GM18873 (cell line): Measurements from ENCODE around the gene SLC37A2.
"Not testable (repeated sequence)": the region's sequence is repeated elsewhere in the genome, so short reads cannot be mapped to it uniquely, and the experiment has no call there.

Source experiments
- ATAC-seq: cut with Tn5 transposase; IDR thresholded peaks from one replicate; pipeline ENCODE4 v1.9.1; 2021; ENCODE audit warnings: mild to moderate bottlenecking, moderate library complexity, moderate number of reproducible peaks; ENCODE audit not compliant: unreplicated experiment, low FRiP score

Gene SLC37A2

DNA sequence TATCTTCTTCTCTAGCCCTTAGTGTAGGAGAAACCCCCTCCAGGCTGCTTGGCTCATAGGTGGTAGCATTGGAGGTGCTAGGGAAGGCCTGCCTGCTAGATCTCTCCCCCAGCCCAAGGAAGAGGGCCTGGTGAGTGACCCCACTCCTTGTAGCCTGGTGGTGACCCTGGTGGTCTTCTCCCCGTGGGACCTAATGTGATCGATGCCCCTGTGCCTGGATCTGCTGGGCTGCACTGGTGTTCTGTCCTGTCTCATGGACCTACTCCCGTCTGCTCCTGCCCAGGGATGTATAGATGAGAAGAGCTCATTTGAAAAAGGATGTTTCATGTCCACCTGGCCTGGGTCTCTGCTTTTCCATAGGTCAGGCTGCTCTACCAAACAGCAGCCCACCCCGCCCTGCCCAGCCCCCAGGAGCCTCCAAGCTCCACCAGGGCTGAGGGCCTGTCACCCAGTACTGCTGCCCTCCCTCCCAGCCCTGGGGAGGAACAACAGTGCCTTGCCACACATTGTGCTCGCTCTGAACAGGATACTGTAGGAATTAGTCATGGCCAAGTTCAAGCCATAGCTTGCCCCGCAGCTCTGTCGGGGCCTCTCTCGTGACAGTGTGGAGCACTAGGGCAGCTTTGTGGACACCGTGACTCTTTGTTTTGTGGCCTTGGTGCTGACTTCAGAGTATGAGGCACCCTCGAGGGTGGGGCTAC, 19.7 kb downstream of the SLC37A2 start:
- ATAC-seq, result no peak

DNA sequence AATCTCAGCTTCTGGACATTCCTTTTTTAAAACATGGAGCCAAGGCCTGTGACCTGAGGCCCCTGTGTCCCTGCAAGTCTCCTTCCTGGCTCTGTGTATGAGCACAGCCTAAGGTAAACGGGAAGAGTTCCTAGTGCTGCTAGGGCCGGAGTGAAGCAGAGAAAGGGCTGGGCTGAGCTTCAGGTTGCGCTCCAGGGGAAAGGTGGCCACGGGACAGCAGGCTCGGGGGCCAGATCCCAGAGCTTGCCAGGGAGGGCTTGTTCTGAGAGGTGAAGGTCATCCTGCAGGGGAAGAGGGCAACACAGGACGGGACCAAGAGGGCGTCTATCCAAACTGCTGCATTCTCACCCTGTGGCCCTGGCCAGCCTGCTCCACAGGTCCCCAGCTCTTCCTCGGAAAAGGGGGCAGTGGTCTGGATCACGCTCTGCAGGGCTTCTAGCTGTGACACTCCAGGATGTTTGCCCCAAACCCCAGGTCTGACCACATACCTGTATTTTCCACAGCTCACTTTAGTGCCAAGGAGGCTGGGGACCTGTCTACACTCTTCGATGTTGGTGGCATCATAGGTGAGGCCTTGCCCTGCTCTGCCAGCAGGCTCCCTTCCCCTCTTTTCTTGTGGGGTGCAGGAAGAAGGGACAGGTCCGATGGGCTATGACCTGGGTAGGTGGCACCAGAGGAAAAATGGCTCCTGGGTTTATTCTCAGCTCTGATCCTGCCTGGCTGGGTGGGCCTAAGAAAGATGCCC, 20.4 kb downstream of the SLC37A2 start:
- no peak for ATAC-seq

DNA sequence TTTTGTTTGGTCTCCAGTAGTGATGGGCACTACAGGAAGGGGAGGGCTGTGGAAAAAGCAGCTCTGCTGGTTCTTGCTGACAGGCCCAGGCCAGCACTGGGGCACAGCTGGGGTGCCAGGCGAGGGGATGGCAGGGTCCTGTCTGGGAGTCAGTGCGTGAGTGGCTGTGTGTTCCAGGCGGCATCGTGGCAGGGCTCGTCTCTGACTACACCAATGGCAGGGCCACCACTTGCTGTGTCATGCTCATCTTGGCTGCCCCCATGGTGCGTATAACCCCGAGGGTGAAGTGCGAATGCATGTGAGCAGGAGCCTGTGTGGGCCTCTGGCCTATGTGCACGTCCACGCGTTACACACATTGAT, 20.9 kb downstream of the SLC37A2 start:
- ATAC-seq, result no peak

DNA sequence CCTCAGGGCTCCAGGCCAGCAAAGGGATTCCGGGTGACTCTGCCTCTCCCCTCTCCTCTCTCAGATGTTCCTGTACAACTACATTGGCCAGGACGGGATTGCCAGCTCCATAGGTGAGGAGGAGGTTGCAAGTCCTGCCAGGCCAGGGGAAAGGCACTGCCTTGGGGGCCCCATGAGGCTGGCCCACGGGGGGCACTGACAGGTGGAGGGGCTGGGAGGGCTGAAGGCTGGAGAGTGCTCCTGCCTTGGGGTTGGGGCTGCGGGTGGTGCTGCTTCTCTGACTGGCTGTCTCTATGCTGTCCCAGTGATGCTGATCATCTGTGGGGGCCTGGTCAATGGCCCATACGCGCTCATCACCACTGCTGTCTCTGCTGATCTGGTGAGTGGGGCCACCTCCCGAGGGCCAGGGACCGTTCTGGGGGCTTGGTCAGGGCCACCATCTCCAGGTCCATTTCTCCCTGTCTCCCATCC, 21.7 kb downstream of the SLC37A2 start:
- ATAC-seq, result no peak

DNA sequence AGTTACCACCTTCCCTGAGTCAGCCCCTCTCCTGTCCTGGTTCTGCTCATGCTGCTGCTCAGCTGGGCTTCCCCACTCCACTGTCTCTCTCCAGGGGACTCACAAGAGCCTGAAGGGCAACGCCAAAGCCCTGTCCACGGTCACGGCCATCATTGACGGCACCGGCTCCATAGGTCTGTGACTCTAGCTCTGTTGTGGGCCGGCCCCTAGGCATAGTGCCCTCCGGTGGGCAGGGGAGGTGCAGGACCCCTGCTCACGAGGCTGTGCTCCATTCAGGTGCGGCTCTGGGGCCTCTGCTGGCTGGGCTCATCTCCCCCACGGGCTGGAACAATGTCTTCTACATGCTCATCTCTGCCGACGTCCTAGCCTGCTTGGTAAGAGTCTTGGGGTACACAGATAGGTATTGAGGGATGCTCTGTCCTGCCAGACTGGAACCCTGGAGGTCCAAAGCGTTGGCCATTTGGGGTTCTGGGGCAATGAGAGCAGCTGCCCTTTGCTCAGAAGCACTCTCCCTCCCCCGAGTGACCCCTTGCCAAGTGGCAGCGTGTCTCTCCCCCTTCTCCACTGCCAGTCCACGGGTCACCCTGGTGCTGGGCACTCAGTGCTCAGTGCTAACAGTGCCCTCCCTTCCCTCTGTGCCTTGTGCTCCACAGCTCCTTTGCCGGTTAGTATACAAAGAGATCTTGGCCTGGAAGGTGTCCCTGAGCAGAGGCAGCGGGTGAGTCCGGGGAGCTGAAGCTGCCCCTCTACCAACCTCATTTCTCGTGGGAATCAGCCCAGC, 22.4 kb downstream of the SLC37A2 start:
- ATAC-seq, result no peak

DNA sequence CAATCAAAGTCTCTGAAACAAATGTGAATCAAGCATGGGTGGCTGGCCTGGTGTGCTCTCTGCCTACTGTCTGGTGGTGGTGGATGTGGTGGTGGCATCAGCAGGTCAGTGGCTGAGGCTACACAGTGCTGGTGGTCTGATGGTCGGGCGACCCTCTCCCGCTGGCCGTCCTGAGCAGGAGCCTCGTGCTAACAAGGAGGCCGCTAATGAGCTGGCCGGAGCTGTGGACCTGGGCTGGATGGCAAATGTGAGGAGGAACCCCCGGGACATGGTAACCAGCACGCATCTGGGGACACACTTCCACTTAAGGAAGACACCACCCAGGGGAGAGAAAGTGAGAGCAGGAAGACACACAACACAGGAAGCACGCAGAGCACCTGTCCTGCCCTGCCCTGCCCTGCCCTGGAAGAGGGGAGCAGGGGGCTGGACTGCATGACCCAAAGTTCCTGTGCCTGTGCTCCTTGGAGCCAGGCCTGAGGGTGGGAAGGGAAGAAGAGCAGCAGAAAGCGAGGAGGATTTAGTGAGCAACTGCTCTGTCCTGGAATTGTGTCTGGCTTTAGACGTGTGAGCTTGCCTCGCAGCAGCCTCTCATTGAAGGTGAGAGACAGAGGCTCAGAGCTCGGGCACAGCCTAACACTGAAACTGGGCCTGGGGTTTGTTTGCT, 23.7 kb downstream of the SLC37A2 start:
- ATAC-seq, result no peak

DNA sequence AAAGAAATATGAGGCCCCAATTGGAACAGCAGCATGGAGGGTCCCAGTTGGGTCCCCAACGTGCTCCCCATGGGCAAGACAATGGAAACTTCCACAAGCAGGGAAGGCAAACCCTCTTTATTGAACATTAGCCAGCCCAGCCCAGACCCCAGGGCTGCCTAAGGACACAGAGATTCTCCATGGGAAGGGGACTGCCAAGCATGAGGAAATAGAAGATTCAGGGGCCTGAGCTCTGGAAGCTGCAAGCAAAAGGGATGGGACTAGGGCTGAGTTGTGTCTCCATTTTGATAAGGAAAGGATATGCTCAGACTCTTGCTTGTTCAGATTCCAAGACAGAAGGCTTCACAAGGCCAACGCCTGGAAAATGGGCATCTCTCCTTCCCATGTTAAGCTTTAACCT, 25.0 kb downstream of the SLC37A2 start:
- no peak for ATAC-seq

DNA sequence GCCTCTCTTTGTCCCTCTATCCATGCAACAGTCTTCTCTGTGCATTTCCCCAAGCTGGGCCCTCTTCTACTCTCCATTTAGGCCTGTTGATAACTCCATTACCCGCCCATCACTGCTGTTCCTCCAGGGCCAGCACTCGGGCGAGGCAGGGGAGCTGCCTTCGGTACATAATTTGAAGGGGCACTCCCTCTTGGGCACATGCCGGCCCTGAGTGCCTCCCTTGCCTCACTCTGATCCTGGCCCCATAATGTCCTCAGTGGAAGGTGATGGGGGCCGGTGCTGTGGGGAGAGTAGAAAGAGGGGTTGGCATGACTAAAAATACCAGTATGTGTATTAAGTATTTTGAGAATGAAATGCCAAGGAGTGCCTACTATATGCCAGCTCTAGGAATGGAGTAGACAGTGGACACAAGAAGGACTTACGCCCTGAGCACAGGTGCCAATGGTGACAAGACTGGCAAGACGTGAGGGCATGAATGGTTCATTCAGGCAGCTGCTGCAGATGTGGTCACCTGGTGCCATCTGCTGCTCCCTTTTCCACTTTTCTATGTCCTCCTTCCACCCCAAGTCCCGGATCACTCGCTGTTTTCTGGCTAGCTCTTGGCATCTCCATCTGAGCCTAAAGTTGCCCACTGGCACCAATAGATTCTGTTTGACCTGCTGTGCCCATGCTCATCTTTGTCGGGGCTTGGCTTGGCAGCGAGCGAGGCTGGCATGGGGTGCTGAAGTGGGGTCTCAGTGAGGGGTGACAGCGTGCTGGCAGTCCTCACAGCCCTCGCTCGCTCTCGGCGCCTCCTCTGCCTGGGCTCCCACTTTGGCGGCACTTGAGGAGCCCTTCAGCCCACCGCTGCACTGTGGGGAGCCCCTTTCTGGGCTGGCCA, 25.7 kb downstream of the SLC37A2 start:
- no peak for ATAC-seq

DNA sequence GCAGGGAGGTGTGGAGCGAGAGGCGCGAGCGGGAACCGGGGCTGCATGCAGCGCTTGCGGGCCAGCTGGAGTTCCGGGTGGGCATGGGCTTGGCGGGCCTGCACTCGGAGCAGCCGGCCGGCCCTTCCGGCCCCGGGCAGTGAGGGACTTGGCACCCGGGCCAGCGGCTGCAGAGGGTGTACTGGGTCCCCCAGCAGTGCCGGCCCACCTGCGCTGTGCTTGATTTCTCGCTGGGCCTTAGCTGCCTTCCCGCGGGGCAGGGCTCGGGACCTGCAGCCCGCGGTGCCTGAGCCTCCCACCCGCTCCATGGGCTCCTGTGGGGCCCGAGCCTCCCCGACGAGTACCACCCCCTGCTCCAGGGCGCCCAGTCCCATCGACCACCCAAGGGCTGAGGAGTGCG, 26.4 kb downstream of the SLC37A2 start:
- not testable (repeated sequence) for ATAC-seq

DNA sequence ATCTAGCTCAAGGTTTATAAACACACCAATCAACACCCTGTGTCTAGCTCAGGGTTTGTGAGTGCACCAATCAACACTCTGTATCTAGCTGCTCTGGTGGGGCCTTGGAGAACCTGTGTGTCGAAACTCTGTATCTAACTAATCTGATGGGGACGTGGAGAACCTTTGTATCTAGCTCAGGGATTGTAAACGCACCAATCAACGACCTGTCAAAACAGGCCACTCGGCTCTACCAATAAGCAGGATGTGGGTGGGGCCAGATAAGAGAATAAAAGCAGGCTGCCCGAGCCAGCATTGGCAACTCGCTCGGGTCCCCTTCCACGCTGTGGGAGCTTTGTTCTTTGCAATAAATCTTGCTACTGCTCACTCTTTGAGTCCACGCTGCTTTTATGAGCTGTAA, 27.0 kb downstream of the SLC37A2 start:
- ATAC-seq, result not testable (repeated sequence)

DNA sequence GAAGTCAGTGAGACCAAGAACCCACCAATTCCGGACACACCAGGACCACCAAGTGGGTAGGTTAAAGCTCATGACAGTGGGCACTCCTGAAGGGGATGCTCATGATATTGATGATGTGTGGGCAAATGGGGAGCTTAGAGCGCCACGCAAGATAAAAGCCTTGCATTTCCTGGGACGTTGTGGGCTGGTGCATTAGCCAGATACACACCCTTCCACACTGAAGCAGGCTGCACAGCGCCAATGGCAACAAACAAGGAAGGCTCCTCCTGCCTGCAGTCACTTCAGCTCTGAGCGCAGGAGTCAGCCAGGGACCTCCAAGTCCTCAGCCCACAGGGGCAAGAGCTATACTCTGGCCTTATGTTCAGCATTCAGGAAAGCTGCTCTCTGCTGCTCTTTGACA, 27.7 kb downstream of the SLC37A2 start:
- no peak for ATAC-seq

DNA sequence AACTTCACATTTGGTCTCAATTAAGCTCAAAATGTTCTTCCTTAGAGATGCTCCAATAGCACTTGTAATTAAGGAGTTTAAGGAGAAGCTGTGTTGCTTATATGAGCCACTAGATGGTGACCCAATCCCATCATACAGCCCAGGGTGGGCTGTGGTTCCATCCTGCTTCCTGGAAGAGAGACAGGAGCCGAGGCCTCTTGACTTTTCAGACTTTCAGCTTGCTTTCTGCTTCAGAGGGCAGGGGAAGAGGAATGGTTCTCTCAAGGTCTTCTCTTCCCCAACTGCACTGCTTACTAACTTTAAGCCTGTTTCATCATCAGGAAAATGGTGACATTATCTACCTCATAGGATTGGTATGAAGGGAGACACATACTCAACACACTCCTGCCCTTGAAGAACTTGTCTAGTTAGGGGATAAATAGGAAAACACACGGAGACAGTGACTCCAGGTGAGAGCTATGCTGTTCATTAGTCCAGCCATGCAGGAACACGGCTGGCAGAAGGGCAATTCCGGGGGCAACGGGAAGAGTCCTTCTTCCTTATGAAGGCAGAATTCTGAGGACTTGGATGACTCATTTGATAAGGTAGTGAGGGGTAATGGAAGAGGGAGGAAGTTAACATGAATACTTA, 28.3 kb downstream of the SLC37A2 start:
- no peak for ATAC-seq

DNA sequence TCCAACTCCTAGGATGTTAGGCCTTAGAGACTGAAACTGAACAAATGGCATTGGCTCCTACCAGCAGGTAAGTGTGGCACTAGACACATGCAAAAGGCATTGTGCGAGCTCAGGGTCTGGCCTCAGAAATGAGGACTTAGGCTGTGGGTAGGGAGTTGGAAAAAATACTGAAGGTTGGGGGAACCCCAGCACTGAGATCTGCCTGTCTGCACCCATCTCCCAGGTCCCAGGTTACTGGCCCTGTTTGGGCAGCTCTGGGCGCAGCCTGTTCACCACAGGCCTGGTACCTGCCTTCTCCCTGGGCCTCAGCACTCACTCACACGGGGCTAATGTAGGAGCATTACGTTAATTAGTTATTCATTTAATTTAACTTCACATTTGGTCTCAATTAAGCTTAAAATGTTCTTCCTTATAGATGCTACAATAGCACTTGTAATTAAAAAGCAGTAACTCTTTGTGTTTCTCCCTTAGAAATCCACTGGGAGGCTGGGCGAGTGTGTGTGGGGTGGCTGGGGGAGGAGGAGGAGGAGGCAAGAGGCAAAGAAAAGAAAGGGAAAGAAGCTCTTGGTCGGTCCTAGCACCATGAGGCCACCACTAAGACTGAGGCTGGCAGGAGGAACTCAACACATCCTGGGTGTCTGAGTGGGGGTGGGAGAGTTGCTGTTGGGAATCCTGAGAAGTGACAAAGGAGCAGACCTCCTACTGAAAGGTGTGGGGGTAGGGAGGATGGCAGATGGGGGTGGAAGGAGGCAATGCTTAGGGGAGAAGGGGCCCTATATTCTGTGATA, 29.0 kb downstream of the SLC37A2 start:
- ATAC-seq, result no peak

DNA sequence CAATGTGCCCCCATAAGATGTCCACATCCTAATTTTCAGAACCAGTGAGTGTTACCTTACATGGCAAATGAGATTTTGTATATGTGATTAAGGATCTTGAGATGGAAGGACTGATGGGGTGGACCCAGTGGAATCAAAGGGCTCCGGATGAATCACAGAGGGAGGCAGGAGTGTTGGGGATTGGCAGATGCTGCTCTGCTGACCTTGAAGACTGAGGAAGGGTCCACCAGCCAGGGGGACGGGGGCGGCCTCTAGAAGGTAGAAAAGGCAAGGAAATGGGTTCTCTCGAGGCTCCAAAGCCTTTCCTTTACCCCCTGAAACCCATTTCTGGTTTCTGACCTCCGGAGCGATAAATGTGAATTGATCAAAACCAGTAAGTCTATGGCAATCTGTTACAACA, 29.6 kb downstream of the SLC37A2 start:
- ATAC-seq, result no peak

DNA sequence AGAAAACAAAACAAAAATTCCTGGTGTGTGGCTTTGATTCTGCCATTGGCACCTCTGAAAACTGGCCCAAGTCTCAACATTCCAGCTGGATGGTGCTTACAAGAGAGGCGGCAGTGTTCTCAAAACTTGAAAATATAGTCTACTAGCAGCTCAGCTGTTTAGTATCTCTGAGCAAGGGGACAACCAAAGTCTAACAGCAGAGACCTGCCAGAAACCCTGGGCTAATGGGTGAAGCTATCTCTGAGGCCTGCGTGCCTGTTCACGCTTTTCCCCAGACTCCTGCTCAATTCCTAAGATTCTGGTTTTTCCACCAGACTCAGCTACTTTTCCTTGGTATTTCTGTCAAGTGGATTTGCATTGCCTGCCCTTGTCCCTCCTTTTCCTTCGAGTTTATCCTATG, 30.4 kb downstream of the SLC37A2 start:
- ATAC-seq, result no peak

DNA sequence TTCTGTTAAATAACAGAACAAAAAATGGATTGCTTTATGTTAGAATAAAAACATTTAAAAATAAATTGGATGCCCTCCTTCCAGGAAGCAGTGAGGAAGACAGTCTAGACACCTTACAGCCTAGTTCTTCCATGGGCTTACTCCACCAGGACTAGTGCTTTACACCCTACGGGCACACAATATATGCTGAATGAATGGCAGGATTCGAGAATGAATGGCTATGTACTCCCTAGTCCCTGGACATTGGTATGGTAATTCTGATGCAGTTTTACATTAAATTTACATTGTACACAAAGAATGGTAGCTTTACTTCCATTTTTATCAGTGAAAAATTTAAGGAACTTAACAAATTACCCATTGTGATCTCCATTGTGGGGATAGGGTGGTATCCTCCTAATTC, 31.6 kb downstream of the SLC37A2 start:
- ATAC-seq, result no peak

DNA sequence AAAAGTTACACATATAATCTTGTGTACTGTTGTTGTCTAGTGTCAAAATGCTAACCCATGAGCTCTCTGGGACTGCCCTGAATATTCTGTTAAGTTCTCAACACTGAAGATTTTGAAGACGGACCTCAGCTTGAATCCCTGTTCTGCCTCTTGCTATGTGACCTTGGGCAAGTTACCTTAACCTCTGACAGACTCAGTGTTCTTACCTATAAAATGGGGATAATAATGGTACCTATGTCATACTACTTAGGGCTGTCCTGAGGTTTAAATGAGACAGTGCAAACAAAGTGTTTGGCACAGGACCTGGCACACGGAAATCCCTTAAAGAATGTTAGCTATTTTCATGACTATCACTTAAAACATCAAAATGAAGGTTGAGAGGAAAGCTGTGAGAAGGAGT, 37.0 kb downstream of the SLC37A2 start:
- ATAC-seq, result no peak

DNA sequence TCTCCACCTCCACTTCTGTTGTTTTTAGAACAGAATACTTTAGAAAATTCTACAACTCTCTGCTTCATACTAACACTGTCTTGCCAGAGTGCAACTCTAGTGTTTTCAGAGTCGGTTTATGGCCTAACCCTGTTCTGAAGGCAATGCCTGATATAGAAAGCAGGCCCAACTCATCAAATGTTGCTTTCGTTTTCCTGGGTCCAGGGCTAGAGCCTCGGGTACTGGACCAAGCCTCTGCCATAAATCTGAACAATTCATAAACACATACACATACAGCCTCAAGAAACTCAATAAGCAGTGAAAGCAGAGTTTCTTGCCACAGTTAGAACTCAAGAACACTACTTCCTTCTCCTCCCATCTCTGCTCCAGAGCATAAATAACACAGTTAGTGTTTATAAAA, 38.5 kb downstream of the SLC37A2 start:
- no peak for ATAC-seq

DNA sequence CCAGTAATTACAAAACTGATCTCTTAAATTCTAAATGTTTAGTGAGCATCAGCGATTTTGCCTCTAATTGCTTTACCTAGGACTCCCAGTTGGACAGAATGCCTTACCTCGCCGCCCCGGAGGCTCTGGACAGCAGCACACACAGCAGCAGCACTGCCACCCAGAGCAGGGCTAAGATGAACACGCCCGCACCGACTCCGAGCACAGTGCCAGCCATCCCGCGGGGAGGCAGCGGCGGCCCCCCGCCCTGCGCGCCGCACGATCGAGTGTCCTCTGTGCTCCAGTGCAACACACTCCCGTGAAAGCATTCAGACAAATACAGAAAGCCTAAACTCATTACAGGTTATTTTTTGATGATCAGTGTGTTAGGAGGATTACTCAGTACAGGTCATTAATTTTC, 38.9 kb downstream of the SLC37A2 start:
- no peak for ATAC-seq
